ENCODE data around the gene TMED4. TPM values are rescaled to one million over a fixed set of nuclear protein-coding genes. Genes with fewer than 3 reads are reported as not detected.

TMED4 gene
- total and polyA plus RNA-seq, 2 of the 13 experiments (the other 11 are each of a cell fraction or from before 2014, with no cell fraction given): 81.4 to 109 TPM

GRCh38 chr7:44541028-44541869 lies 40.8 kb downstream of the TMED4 start, which contains the start of gene NPC1L1 (continued):
- TF ChIP-seq ETV6 (CRISPR knock-in tag; conservative IDR thresholded peaks at IDR 0.05) (no peak; the same call in 1 of the 2 replicates), HNRNPK (IDR thresholded peaks at IDR 0.05; ENCODE audit: low read depth, low read length, poor library complexity, severe bottlenecking) (no peak), ZNF280B (CRISPR knock-in tag; IDR thresholded peaks at IDR 0.05; ENCODE audit: borderline replicate concordance) (no peak; the same call in 1 of the 2 replicates), ZBTB8A (CRISPR knock-in tag; IDR thresholded peaks at IDR 0.05; ENCODE audit: borderline replicate concordance, low read depth) (no peak), POLR2AphosphoS2 (IDR thresholded peaks at IDR 0.05; ENCODE audit: low read depth, low read length) (no peak), ZNF574 (CRISPR knock-in tag; IDR thresholded peaks at IDR 0.05) (peak; percentile 67), ZNF552 (CRISPR knock-in tag; IDR thresholded peaks at IDR 0.05; ENCODE audit: borderline replicate concordance) (0 out of 2 replicates have a peak, but pooled peaks have one; percentile 59), ZNF75D (CRISPR knock-in tag; IDR thresholded peaks at IDR 0.05; ENCODE audit: borderline replicate concordance) (no peak), ZNF383 (CRISPR knock-in tag; IDR thresholded peaks at IDR 0.05; ENCODE audit: borderline replicate concordance) (peak; percentile 68; the same call in 1 of the 2 replicates), ZNF598 (CRISPR knock-in tag; IDR thresholded peaks at IDR 0.05; ENCODE audit: borderline replicate concordance) (0 out of 2 replicates have a peak, but pooled peaks have one; percentile 36), ZSCAN9 (CRISPR knock-in tag; IDR thresholded peaks at IDR 0.05; ENCODE audit: borderline replicate concordance) (0 out of 2 replicates have a peak, but pooled peaks have one; percentile 32), RARA (CRISPR knock-in tag; IDR thresholded peaks at IDR 0.05) (peak; percentile 48; the same call in 1 of the 2 replicates), CENPBD1 (CRISPR knock-in tag; IDR thresholded peaks at IDR 0.05; ENCODE audit: borderline replicate concordance, low read depth) (peak; percentile 71; the same call in 1 of the 2 replicates), MIXL1 (CRISPR knock-in tag; IDR thresholded peaks at IDR 0.05) (peak; percentile 85), ZNF609 (CRISPR knock-in tag; IDR thresholded peaks at IDR 0.05; ENCODE audit: borderline replicate concordance) (no peak; the same call in 1 of the 2 replicates), KDM5A (IDR thresholded peaks at IDR 0.05; ENCODE audit: borderline replicate concordance, low read length) (no peak; the same call in 1 of the 2 replicates), ZNF3 (CRISPR knock-in tag; IDR thresholded peaks at IDR 0.05) (no peak), SMYD3 (CRISPR knock-in tag; IDR thresholded peaks at IDR 0.05) (no peak)
